Activated T-cell treated with anti-CD3 and anti-CD28 coated beads for 24 hours (primary cell): ENCODE results near the gene IL22.
"Not testable (repeated sequence)": the region's sequence is repeated elsewhere in the genome, so short reads cannot be mapped to it uniquely, and the experiment has no call there.

ENCODE experiments used
- DNase-seq: peaks from one replicate; pipeline ENCODE4 v3.0.0-alpha.2; 2020; ENCODE audit warnings: low read depth

The IL22 gene

GRCh38 chr12:68229956-68230355 lies 23.4 kb downstream of the IL22 start:
- no peak for DNase-seq

- DNase-seq: no peak
These were observed 26.0 kb downstream of the IL22 start for GRCh38 chr12:68227356-68227755.

GRCh38 chr12:68225576-68226476 lies 27.6 kb downstream of the IL22 start, which contains the start of gene IL26:
Gene IL26 (minus strand): TSS chr12:68225810. CDS start chr12:68225756, 54 bp downstream.
- DNase-seq: no peak

- DNase-seq: no peak
These were observed 28.7 kb downstream of the IL22 start for GRCh38 chr12:68224613-68225285.

- DNase-seq: peak; percentile 68
These were observed 30.2 kb downstream of the IL22 start for GRCh38 chr12:68223067-68223747.

- no peak for DNase-seq
These were observed 31.1 kb downstream of the IL22 start for GRCh38 chr12:68222326-68222725.

GRCh38 chr12:68221497-68221896 lies 31.9 kb downstream of the IL22 start:
- DNase-seq: no peak

GRCh38 chr12:68210875-68211274 lies 42.5 kb downstream of the IL22 start:
- no peak for DNase-seq

- not testable (repeated sequence) for DNase-seq
These were observed 44.2 kb downstream of the IL22 start for GRCh38 chr12:68209048-68209728.

- no peak for DNase-seq
These were observed 46.1 kb downstream of the IL22 start for GRCh38 chr12:68207276-68207675.

GRCh38 chr12:68206446-68206845 lies 47.0 kb downstream of the IL22 start:
- no peak for DNase-seq

GRCh38 chr12:68203460-68203875 lies 49.9 kb downstream of the IL22 start:
- no peak for DNase-seq

GRCh38 chr12:68200854-68201253 lies 52.5 kb downstream of the IL22 start:
- DNase-seq: no peak

- DNase-seq: no peak
These were observed 54.3 kb downstream of the IL22 start for GRCh38 chr12:68199127-68199526.

GRCh38 chr12:68198507-68199086 lies 54.8 kb downstream of the IL22 start:
- DNase-seq: no peak
